ENCODE results near the gene RBP3.

GRCh38 chr10:47344996-47345870, 2.9 kb upstream of the RBP3 start:
- TF ChIP-seq POLR2AphosphoS5 (IDR thresholded peaks at IDR 0.05; ENCODE audit: borderline replicate concordance, low read depth, low read length): no peak
- TF ChIP-seq EZH2 (IDR thresholded peaks at IDR 0.05): no peak

Measured in SK-N-MC (cell line).